AG04449 (cell line): ENCODE measurements around the gene IRAK1.
A peak's percentile ranks its signal among the peaks of the same experiment; 100 is the strongest.

Experiments used
- CTCF ChIA-PET: fragments of 350-600 bp; formaldehyde crosslinking; extraction: SDS; loops from one replicate; lab custom pipeline; 2021; ENCODE audit warnings: antibody characterized with exemption; lab: Yijun Ruan, JAX
- POLR2A ChIA-PET: fragments of 400-600, 350-600 bp; formaldehyde crosslinking; extraction: SDS; loops from one replicate; lab custom pipeline; 2020; ENCODE audit warnings: antibody characterized with exemption, inconsistent platforms; lab: Yijun Ruan, JAX
- DNase-seq: peaks from one replicate; pipeline ENCODE4 v3.0.0-alpha.2; 2010; ENCODE audit warnings: low read depth, low spot score
- H3K4me3 ChIP-seq: 2 replicates; pipeline ENCODE4 v1.5.1; 2011; ENCODE audit warnings: low read depth, mild to moderate bottlenecking, control low read depth, low read length
- TF ChIP-seq, protein P1 (sequence below): IDR thresholded peaks from one replicate; pipeline ENCODE4 v1.5.1; 2011; ENCODE audit warnings: mild to moderate bottlenecking, moderate library complexity, low read length, control low read depth, inconsistent platforms; ENCODE audit not compliant: insufficient read depth; ENCODE audit errors: missing control alignments

The IRAK1 gene

DNA sequence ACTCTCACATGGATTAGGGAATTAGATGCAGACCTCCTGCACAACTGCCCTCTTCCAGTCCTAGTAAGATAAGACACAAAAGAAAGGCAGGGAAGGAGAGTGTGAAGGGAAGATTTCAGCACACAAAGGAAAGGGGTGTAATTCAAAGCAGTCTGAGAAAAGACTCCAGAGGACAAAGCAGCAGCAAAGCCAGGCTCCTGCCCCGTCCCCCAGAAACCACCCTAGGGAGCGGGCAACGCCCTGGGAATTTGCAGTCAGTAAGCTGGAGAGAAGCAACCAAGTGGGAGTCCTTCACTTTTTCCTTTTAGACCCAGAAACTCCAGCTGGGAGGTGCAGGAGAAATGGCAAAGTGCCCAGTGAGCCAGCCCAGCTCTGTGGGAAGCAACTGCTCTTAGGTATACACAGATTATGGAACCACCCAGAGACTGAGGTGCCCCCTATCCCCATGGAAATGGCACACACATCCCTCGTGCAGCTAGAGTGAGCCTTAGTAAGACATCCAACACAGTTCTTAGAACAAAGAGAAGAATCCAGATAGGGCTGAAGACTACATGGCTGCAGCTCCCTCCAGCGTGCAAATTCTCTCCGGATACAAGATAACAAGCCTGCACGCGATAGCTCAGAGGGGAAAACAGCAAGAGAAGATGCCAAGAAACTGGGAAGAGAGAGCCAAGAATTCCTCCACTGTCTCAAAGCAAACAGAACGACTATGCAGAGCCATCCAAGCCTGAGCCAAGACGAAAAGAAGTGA is 26.5 kb upstream of the IRAK1 start:
- no peak overlapping the region for H3K4me3 ChIP-seq
- peak; percentile 36 for DNase-seq
- ChIA-PET POLR2A (no interaction called here), CTCF (interaction anchor here (0.8 to 1.5 kb wide), 5 partner anchors 13 to 227 kb away, joined by 3 read pairs; no protein-coding TSS in a partner anchor)
- TF ChIP-seq, protein P1, sequence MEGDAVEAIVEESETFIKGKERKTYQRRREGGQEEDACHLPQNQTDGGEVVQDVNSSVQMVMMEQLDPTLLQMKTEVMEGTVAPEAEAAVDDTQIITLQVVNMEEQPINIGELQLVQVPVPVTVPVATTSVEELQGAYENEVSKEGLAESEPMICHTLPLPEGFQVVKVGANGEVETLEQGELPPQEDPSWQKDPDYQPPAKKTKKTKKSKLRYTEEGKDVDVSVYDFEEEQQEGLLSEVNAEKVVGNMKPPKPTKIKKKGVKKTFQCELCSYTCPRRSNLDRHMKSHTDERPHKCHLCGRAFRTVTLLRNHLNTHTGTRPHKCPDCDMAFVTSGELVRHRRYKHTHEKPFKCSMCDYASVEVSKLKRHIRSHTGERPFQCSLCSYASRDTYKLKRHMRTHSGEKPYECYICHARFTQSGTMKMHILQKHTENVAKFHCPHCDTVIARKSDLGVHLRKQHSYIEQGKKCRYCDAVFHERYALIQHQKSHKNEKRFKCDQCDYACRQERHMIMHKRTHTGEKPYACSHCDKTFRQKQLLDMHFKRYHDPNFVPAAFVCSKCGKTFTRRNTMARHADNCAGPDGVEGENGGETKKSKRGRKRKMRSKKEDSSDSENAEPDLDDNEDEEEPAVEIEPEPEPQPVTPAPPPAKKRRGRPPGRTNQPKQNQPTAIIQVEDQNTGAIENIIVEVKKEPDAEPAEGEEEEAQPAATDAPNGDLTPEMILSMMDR = peak; percentile 16

DNA sequence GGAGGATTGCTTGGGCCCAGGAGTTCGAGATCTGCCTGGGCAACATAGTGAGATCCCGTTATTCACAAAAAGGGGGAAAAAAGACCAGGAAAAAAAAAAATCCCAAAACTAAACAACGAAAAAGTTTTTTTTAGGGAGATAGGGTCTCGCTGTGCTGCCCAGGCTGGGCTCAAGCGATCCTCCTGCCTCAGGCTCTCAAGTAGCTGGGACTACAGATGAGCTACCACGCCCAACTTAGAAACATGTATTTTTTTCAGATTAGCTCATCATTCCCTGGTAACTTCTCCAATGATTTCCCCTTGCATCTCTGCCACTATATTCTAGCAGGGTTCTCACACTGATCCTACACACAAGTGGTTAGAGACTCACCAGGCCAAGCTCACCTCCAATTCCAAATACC is 24.4 kb upstream of the IRAK1 start:
- CTCF ChIA-PET = no interaction called here
- POLR2A ChIA-PET = interaction anchor here (0.8 kb wide), 1 partner anchor 9 kb away, joined by 3 read pairs; no protein-coding TSS in a partner anchor

DNA sequence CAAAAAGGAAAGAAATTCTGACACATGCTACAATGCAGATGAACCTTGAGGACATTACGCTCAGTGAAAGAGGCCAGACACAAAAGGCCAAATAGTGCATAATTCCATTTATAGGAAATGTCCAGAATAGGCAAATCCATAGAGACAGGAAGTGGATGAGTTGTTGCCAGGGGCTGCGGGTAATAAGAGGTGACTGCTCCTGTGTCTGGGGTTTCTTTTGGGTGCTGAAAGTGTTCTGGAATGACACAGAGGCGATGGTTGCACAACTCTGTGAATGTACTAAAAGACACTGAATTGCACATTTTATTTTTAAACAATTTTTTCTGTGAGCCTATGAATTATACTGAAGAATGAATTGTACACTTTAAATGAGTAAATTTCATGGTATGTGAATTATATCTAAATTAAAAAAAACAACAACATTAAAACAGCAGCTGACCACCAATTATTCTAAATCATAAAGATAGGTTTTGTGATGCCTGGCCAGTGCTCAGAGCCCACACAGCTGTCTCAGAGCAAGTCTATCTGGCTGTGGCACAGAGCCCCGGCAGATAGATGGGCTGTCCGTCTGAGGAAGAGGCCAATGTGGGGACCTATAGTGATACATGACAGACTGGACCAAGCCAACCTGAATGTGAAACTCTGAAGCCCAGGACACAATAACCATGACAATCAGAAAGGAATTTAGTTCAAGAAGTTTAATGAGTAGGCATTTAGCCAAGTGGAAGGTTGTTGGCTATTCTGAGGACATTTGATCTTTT is 23.5 kb upstream of the IRAK1 start:
- H3K4me3 ChIP-seq = no peak overlapping the region
- POLR2A ChIA-PET = no interaction called here
- TF ChIP-seq, protein P1 = no peak
- DNase-seq = peak; percentile 19
- CTCF ChIA-PET = no interaction called here

More for the DNA sequence above, 24.4 kb upstream of the IRAK1 start:
- TF ChIP-seq, protein P1 = no peak
- H3K4me3 ChIP-seq = no peak overlapping the region
- DNase-seq = no peak

DNA sequence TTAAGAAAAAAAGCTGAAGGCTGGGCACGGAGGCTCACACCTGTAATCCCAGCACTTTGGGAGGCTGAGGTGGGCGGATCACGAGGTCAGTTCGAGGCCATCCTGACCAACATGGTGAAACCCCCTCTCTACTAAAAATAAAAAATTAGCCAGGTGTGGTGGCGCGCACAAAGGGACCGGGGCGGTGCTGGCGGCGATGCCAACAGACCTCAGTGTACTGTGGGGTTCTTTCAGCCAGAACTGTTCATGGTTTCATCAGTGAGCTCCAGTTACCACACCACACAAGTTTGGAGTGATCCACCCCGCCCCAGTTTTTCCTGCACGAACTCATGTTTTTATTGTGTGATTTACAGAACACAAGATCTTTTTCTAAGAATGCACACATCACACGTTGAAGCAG is 21.2 kb upstream of the IRAK1 start:
- POLR2A ChIA-PET = interaction anchor here (1.6 kb wide), 1 partner anchor 21 kb away, joined by 6 read pairs; the partner anchor contains the start of gene IRAK1
- DNase-seq = no peak
- TF ChIP-seq, protein P1 = no peak
- CTCF ChIA-PET = interaction anchor here (0.8 to 4.0 kb wide), 3 partner anchors 9 to 27 kb away, joined by 3 to 19 read pairs (median 19); no protein-coding TSS in a partner anchor
- no peak overlapping the region for H3K4me3 ChIP-seq

DNA sequence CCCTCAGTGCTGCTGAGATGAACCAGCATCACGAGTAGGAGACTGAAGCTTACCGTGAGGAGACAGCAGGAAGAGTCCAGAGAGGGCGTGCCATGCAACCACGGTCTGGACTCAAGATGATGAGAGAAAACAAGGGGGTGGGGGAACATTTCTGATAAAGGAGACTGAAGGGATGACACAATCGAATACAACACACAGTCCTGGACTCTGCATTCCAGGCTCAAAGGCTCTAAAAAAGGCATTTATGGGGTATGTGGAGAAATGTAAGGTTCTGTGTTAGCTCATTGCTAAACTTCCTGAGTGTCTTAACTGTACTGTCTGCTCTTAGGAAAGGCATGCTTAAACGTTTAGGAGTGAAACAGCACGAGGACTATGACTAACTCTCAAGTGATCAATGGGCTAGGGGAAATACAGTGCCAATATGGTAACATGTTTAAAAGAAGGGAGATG is 20.6 kb upstream of the IRAK1 start:
- POLR2A ChIA-PET = interaction anchor here (1.0 to 1.6 kb wide), 2 partner anchors 8 to 20 kb away, joined by 3 to 6 read pairs; partner anchors contain the start of gene IRAK1
- CTCF ChIA-PET = interaction anchor here (0.8 to 4.0 kb wide), 4 partner anchors 9 to 26 kb away, joined by 3 to 19 read pairs (median 12); no protein-coding TSS in a partner anchor
- peak; percentile 69 for DNase-seq
- TF ChIP-seq, protein P1 = no peak
- H3K4me3 ChIP-seq = no peak overlapping the region
